ENCODE data around the gene RTP4.

Gene RTP4

GRCh38 chr3:187343670-187344069 lies 24.5 kb upstream of the RTP4 start:
- no peak for DNase-seq (ENCODE audit: extremely low read depth, low read depth)
- TF ChIP-seq, protein P1, sequence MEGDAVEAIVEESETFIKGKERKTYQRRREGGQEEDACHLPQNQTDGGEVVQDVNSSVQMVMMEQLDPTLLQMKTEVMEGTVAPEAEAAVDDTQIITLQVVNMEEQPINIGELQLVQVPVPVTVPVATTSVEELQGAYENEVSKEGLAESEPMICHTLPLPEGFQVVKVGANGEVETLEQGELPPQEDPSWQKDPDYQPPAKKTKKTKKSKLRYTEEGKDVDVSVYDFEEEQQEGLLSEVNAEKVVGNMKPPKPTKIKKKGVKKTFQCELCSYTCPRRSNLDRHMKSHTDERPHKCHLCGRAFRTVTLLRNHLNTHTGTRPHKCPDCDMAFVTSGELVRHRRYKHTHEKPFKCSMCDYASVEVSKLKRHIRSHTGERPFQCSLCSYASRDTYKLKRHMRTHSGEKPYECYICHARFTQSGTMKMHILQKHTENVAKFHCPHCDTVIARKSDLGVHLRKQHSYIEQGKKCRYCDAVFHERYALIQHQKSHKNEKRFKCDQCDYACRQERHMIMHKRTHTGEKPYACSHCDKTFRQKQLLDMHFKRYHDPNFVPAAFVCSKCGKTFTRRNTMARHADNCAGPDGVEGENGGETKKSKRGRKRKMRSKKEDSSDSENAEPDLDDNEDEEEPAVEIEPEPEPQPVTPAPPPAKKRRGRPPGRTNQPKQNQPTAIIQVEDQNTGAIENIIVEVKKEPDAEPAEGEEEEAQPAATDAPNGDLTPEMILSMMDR (IDR thresholded peaks at IDR 0.05; ENCODE audit: low read depth, low read length), result no peak

GRCh38 chr3:187352581-187353575 lies 15.3 kb upstream of the RTP4 start:
- TF ChIP-seq, protein P1 (IDR thresholded peaks at IDR 0.05; ENCODE audit: low read depth, low read length), result no peak
- DNase-seq (ENCODE audit: extremely low read depth, low read depth), result no peak

GRCh38 chr3:187358068-187358467 lies 10.1 kb upstream of the RTP4 start:
- TF ChIP-seq, protein P1 (IDR thresholded peaks at IDR 0.05; ENCODE audit: low read depth, low read length), result no peak
- DNase-seq (ENCODE audit: extremely low read depth, low read depth), result no peak

DNA sequence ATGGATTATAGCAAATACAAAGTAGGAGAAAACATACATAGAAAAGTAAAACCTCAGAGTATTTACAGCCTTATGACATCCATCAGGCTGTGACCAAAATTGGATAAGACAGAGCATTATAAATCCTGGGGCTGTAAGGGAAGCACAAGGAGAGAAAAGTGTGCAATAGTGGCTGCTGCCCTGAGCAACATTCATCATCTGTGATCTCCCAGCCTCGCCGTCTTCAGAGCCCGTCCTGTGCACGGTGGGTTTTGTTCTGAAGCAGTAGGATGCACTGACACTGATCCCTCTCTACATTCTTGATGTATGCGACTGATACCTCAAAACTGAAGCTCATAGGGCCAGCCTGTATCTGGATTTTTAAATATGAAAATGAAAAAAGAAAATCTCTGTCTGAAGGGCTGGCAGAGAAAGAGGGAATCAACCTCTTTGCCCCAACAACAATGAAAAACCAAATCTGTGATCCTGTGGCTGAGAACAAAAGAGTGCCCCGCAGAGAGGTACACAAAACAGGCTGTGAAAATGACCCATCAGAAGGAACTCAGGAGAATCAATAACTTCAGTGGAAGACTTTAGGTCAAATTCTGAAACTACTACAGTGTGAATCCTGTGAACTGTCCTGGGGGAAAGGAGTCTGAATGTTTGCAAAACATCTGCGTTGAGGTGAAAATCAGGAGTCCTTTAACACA lies 8.2 kb upstream of the RTP4 start:
- no peak for DNase-seq (ENCODE audit: extremely low read depth, low read depth)
- TF ChIP-seq, protein P1 (IDR thresholded peaks at IDR 0.05; ENCODE audit: low read depth, low read length), result no peak

DNA sequence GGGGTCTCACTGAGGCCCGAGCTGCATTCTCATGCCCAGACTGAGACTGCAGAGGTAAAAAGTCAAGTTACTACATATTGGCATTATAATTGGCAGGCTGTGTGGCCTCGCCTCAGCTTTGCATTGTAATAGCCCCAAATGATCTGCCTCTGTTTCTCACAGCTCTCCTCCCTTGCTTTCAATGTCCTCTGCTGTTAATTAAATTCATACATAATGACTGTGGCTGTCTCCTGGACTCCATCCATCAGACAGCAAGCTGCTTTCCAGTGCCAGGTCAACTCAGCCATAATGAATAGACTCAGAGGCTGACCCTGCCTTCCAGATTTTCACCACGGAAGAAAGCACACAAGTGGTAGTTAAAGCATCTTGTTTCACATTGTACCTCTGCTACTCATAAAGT lies 7.6 kb upstream of the RTP4 start:
- no peak for DNase-seq (ENCODE audit: extremely low read depth, low read depth)
- TF ChIP-seq, protein P1 (IDR thresholded peaks at IDR 0.05; ENCODE audit: low read depth, low read length), result no peak

DNA sequence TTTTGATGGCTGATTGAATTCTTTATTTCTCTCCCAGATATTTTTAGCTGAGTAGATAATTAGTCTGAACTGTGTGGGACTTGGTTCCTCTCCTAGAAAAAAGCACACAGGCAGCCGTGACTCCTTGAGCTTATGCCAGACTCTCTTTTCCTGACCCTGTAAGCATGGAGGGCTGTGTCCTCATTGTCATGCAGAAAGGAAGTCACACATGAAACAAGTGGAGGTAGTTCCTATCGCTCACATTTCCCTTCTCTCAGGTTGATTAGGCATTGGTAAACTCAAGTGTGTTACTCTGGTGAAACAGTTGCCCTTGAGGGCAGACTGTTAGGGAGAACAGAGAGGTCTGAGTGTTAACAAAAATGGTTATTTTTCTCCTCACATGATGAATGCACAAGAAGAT lies 6.3 kb upstream of the RTP4 start:
- DNase-seq (ENCODE audit: extremely low read depth, low read depth), result no peak
- TF ChIP-seq, protein P1 (IDR thresholded peaks at IDR 0.05; ENCODE audit: low read depth, low read length), result no peak

DNA sequence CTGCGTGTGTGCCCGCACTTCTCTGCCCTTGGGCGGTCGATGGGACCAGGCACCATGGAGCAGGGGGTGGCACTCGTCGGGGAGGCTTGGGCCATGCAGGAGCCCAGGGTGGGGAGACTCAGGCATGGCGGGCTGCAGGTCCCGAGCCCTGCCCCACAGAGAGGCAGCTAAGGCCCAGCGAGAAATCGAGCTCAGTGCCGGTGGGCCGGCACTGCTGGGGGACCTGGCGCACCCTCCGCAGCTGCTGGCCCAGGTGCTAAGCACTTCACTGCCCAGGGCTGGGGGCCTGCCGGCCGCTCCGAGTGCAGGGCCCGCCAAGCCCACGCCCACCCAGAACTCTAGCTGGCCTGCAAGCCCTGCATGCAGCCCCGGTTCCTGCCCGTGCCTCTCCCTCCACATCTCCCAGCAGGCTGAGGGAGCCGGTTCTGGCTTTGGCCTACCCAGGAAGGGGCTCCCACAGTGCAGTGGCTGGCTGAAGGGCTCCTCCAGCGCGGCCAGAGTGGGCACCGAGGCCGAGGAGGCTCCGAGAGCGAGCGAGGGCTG lies 553 bp upstream of the RTP4 start:
- no peak for DNase-seq (ENCODE audit: extremely low read depth, low read depth)
- TF ChIP-seq, protein P1 (IDR thresholded peaks at IDR 0.05; ENCODE audit: low read depth, low read length), result no peak

All from AG09319 (cell line).